DND-41 (cell line): Measurements from ENCODE around the gene C1orf74.

Source experiments
- CTCF ChIP-seq: IDR thresholded peaks from 2 replicates; pipeline ENCODE4 v1.5.1; 2012; ENCODE audit warnings: borderline replicate concordance, low read length, moderate library complexity, mild to moderate bottlenecking; ENCODE audit not compliant: poor library complexity, severe bottlenecking; ENCODE audit errors: extremely low read depth
- EZH2 ChIP-seq: IDR thresholded peaks from 3 replicates; pipeline ENCODE4 v1.6.1; 2012; ENCODE audit warnings: borderline replicate concordance, low read depth, mild to moderate bottlenecking, moderate library complexity, low read length, inconsistent platforms; ENCODE audit not compliant: severe bottlenecking

DNA sequence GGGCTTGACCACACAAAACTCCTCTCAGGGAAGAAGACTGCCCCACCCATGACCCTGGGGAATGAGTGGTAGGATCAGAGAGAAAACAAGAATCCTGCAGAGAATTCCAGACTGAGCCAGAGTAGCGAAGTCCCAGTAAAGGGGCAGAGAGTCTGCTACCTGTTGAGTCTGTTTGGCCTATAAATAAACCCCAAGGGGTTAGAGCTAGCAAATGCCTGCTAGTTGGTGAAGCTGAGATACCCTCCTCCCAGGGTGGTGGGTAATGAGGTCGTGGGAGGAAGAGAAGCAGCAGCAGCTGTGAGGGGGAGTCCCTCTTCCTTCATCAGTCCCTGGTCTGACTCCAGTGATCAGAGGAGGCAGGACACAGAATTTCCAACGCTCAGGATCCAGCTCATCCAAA is 26.0 kb downstream of the C1orf74 start:
- TF ChIP-seq CTCF (no peak), EZH2 (no peak)
